ENCODE results near the gene RPS6KC1.
"Not testable (repeated sequence)": the region's sequence is repeated elsewhere in the genome, so short reads cannot be mapped to it uniquely, and the experiment has no call there.

Gene RPS6KC1

DNA sequence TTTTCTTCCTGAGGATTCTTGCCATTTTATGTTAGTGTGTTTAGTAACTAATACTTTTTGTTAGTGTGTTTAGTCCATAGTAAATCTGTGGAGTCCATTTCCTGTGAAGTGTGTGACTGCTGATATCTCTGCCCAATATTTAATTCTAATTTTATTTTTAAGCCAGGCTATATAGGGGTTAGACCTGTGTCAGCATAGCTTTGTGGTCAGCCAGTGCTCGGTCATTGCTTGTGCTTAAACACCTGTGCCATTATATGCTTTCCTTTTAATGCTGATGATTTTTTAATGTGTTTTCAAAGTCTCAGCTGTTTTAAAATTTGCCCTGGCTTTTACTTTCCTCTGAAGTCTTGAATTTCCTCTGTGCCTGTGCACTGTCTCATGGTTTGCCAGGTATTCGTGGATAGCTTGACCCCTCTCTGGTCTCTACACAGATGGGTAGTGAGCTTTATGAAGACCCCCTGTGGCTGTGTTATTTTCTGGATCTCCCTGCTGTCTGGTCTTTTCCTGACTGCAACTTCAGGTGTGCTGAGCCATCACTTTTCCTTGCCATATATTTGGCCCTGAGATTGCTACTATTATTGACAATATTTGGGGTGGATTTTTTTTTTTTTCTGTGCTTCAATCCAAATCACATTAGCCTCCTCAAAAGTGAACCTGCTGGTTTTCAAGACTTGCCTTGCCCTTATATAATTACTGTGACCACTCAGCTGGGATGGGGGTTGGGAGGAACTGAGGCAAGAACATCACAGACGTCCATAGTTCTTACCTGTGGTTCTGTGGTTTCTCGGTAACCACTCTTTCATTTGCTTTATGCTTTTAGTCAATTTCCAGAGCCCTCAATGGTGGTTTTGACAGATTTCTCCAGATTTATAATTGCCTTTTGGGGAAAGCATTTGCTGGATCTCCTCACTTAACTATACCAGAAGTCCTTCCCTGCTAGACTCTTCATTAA is 59.6 kb downstream of the RPS6KC1 start:
- DNase-seq (ENCODE audit: low spot score) = no peak

DNA sequence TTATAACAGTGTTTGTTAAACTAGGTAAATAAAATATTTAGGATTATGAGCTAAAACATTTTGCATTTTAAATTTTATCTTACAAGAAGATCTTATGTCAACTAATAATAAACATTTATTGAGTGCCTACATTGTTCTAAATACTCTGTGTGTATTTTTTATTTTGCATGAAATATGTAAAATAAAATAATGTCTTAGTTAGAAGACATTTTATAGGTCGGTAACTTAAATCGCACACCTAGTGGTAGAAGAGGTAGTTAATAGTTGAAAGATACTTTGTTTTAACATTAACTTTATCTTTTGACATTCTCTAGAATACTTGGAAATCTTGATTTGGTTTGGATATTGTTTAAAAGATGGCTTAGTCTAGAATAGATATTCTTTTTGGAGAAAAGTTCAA is 60.5 kb downstream of the RPS6KC1 start:
- no peak for DNase-seq (ENCODE audit: low spot score)

DNA sequence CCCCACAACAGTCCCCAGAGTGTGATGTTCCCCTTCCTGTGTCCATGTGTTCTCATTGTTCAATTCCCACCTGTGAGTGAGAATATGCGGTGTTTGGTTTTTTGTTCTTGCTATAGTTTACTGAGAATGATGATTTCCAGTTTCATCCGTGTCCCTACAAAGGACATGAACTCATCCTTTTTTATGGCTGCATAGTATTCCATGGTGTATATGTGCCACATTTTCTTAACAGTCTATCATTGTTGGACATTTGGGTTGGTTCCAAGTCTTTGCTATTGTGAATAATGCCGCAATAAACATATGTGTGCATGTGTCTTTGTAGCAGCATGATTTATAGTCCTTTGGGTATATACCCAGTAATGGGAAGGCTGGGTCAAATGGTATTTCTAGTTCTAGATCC is 61.7 kb downstream of the RPS6KC1 start:
- not testable (repeated sequence) for DNase-seq (ENCODE audit: low spot score)

DNA sequence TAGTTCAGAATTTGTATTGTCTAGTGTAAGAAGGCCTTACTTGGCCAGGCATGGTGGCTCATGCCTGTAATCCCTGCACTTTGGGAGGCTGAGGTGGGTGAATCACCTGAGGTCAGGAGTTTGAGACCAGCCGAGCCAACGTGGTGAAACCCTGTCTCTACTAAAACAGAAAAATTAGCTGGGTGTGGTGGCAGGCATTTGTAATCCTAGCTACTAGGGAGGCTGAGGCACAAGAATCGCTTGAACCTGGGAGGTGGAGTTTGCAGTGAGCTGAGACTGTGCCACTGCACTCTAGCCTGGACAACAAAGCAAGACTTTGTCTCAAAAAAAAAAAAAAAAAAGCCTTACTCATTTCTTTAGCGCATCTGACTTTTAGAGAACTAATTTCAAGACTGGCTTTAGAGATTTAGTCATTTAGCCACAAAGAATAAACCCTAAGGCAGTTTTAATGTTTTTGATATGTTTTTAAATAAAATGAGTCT is 66.7 kb downstream of the RPS6KC1 start:
- DNase-seq (ENCODE audit: low spot score) = not testable (repeated sequence)

DNA sequence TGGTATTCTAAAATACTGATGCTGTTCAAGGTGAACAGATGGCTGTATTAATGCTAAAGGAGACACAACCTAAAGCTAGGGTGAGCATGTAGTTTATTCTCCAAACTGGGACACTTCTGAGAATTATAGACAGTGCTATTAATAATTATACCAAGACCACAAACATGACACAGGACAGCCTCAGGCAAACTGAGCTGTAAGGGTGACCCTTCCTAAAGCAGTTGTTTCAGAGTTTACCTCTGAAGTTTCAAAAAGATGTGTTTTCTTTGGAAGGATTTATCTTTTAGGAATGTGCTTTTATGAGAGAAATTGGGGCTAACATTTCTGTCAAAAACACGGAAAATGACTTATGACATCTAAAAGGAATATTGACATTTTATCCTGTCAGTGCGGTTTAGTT is 68.8 kb downstream of the RPS6KC1 start:
- DNase-seq (ENCODE audit: low spot score) = no peak

DNA sequence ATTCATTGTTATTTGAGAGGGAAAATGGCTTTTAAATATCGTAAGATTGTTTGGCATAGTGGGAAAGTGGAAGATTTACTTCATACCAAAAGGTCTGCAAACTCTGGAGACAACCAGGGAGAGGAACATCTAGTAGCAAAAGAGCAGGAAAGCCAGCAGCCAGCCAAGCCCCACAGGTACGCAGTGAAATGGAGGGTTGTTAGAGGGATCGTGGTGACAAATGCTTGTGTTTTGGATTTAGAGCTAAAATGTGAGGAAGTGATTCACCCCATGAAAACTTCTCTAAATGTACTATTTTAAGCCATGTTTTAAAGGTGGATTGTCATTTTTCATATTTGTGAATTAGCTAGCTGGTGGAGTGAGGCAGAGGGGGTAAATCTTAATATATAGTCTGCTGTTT is 69.3 kb downstream of the RPS6KC1 start:
- DNase-seq (ENCODE audit: low spot score) = no peak

DNA sequence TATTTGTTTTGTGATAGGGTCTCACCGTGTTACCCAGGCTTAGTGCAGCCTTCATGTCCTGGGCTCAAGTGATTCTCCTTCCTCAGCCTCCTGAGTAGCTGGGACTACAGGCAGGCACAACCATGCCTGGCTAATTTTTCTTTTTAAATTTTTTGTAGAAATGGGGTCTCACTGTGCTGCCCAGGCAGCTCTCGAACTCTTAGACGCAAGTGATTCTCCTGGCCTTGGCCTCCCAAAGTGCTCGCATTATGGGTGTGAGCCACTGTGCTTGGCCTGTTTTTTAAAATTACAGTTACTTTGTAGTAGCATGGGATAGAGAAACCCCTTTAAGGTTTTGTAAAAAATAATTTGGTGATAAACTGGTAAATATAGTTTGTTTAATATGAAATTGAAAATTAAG is 69.9 kb downstream of the RPS6KC1 start:
- DNase-seq (ENCODE audit: low spot score) = no peak

DNA sequence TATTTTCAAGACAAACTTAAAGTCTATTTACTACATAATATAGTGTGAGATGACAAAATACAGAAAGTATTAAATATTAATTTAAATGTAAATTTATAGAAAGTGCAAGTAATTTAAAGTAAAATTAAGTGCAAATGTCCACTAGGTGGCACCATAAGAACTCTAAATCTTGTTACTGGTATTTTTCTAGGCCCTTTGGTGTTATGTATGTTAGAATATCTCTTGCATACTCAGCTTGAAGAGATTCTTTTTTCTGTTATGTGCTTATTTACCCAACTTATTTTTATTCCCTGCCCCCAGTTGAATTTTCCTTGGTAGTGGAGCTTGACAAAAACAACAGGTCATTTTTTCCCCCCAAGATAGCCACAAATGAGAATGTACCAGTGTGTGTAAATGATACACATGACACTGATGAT is 71.5 kb downstream of the RPS6KC1 start:
- peak; percentile 67 for DNase-seq (ENCODE audit: low spot score)

DNA sequence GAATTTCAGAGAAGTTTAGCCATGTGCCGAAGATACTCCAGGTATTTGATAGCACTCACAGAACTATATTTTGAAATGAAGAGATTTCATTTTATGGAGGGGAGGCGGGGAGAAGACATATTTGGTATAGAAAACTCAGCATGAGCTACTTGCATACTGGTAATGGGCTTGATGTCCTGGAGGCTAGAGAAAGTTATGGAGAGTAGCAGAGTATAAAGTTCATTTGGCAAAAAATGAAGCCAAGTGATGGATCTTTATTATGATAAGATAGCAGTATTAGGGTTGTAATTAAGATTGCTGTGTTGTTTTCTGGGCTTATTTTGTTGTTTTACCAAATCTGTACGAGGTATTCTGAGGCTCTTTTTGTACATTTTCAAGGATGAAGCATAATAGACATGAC is 72.0 kb downstream of the RPS6KC1 start:
- DNase-seq (ENCODE audit: low spot score) = no peak

DNA sequence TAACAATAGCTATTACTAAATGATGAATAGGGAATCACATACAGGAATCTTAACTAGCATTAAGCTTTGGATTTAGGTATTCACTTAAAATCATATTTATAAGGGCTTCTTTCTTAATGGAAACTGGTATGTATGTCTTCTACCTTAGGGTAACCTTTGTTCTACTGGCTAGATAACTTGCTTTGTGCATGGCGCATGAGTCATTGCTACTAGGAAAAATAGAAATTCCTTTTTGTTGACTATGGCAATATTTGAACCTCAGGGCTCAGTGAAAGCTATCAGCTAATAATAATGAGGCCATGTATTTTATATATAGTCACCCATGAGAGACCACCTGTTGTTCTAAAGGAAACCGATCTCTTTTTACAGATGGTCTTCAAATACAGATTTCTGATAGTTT is 72.5 kb downstream of the RPS6KC1 start:
- peak; percentile 30 for DNase-seq (ENCODE audit: low spot score)

DNA sequence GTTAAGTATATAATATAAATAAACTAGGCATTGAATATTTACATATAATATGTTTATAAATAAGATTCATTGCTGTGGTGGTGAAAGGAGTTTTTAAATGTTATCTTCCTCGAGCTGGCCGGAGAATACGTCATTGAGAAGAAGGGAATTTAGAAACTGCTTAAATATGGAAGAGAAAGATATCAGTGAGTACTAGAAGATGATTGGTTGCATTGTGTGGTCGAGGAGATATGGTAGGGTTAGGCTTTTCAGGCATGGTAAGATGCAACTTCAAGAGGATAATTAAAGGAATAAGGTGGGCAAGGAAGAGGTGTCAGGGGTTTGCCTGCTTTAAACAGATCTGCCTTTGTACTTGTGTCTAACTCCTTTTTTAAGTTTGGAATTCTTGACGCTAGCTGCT is 73.5 kb downstream of the RPS6KC1 start:
- DNase-seq (ENCODE audit: low spot score) = no peak

DNA sequence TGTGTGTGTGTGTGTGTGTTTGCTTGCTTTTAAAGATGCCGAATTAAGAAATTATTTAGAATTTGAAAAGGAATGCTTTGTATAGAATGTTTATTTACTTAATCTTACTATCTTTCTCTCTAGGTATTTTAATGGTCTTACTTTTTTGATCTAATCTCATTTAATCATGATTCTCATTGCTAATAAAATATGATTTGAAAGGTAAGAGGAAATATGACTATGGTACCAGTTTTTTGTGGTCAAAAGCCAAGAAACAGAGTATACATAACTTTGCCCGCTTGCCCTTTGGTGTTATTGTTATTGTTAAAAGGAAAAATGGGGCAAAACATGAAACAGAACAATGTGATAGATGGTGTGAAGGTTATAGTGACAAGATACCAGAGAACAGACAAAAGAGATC is 74.6 kb downstream of the RPS6KC1 start:
- no peak for DNase-seq (ENCODE audit: low spot score)

DNA sequence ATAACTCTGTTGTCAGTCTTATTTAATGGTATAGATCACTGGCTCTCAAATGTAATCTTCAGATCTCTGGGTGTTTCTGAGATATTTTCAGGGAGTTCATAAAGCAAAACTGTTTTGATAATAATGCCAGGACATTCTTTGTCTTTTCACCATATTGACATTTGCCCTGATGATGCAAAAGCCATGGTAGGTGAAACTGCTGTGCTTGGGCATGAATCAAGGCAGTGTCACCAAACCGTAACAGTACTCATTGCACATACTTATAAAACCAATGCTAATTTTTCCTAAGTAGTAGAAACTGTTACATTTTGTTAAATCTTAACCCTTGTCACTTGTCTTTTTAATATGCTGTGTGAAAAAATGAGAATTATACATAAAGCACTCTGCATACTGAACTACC is 76.0 kb downstream of the RPS6KC1 start:
- peak; percentile 12 for DNase-seq (ENCODE audit: low spot score)

DNA sequence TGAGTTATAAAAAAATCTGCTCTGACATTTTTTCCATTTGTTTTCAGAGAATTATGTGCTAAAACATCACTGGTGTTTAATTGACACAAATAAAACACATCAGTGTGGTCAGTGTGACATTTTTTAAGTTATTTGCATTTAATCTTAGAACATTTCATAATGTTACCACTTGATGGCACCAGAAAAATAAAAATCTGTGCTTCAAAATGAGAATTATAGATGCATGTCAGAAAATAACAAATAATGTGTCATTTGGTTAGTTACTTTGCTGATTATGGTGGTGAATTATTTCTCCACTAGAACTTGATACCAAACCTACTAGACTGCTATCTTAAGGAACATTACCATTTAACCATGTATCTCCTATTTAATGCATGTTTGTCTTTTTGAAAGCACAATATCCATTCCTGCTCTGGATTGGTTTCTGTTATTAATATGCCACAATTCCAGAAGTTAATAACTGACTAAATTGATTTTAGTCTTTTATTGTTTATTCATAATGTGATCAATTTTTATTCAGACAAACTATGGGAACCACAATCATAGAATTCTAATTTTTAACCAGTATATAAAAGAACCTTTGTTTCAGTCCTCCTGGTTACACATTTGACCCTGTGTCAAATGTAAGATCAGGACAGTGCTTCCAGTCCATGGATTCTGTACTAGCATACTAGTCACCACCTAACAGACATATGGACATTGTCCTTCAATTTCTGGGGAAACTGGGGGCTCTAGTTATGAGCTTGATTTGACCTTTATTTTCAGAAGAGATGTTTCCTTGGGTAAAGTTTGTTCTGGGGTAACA is 81.0 kb downstream of the RPS6KC1 start:
- peak; percentile 6 for DNase-seq (ENCODE audit: low spot score)

DNA sequence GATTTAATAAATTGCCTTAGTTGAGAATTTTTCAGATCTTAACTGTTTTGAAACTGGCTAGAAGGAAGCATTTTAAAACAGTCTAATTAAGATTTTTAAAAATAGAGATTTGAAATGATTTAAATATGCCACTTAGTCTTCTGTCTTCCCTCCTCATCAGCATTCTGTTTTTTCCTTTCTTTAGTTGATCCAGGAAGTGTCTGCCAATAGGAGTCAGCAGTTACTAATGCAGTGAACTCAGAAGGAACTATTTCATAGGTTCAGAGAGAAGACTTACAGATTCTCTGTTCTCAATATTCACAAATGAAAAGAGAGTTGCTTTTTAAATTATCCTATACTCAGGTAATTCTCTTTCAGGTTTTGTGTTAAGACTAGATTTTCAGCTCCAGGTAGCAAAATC is 84.5 kb downstream of the RPS6KC1 start:
- DNase-seq (ENCODE audit: low spot score) = no peak

DNA sequence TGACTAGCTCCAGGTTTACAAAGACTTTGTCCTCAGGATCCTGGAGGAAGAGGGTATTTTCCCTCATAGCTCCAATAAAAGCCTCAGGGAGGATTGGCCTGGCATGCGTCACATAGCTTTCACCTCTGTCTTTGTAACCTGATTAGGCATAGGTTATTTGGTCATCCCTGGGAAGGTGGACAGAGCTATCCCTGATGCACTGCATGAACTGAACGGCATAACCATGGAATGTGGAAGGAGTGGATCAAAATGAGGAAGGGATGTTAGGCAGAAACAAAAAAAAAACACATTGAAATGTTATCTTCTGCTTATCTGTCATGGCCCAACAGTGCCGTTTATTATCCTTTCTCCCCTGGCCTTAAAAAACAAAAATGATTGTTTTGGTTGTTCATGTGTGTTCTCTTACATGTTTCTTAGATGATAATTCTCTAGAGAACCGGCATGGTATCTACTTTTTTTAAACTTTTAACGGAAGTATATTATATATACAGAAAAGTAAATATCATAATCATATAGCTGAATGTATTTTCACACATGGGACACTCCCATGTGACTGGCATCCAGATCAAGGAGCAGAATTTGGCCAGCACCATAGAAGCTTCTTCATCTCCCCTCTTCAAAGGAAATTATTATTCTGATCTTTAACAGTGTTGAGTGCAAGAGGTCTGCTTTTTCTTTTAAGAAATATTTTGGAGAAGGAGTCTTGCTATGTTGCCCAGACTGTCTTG is 85.3 kb downstream of the RPS6KC1 start:
- no peak for DNase-seq (ENCODE audit: low spot score)

DNA sequence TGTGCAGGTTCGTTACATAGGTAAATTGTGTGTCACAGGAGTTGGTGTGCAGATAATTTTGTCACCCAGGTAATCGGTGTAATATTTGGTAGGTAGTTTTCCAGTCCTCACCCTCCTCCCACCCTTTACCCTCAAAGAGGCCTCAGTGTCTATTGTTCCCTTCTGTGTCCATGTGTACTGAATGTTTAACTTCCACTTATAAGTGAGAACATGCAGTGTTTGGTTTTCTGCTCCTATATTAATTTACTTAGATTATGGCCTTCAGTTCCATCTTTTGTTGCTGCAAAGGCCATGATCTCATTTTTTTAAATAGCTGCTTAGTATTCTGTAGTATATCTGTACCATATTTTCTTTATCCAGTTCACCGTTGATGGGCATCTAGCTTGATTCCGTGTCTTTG is 87.3 kb downstream of the RPS6KC1 start:
- DNase-seq (ENCODE audit: low spot score) = no peak

DNA sequence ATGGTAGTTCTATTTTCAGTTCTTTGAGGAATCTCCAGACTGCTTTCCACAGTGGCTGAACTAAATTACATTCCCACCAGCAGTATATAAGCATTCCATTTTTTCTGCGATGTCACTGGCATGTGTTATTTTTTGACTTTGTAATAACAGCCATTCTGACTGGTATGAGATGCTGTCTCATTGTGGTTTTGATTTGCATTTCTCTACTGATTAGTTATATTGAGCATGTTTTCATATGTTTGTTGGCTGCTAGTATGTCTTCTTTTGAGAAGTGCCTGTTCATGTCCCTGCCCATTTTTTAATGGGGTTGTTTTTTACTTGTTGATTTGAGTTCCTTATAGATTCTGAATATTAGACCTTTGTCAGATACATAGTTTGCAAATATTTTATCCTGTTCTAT is 87.9 kb downstream of the RPS6KC1 start:
- DNase-seq (ENCODE audit: low spot score) = no peak

DNA sequence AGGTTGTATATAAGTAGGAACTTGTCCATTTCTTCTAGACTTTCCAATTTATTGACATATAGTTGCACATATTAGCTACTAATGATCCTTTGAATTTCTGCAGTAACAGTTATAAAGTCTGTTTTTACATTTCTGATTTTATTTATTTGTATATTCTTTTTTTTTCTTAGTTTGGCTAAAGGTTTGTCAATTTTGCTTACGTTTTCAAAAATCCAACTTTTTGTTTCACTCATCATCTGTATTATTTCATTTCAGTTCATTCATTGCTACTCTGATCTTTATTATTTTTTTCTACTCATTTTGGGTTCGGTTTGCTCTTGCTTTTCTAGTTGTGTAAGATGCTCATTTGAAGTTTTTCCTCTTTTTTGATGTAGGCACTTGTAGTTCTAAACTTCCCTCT is 97.9 kb downstream of the RPS6KC1 start:
- DNase-seq (ENCODE audit: low spot score) = no peak

DNA sequence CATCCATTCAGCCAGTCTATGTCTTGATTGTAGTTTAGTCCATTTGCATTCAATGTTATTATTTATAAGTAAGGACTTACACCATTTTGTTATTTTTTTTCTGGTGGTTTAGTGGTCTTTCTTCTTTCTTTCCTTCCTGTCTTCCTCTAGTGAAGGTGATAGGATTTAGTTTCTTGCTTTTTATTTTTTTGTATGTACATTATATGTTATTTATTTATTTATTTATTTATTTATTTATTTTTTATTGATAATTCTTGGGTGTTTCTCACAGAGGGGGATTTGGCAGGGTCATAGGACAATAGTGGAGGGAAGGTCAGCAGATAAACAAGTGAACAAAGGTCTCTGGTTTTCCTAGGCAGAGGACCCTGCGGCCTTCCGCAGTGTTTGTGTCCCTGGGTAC is 99.0 kb downstream of the RPS6KC1 start:
- not testable (repeated sequence) for DNase-seq (ENCODE audit: low spot score)

DNA sequence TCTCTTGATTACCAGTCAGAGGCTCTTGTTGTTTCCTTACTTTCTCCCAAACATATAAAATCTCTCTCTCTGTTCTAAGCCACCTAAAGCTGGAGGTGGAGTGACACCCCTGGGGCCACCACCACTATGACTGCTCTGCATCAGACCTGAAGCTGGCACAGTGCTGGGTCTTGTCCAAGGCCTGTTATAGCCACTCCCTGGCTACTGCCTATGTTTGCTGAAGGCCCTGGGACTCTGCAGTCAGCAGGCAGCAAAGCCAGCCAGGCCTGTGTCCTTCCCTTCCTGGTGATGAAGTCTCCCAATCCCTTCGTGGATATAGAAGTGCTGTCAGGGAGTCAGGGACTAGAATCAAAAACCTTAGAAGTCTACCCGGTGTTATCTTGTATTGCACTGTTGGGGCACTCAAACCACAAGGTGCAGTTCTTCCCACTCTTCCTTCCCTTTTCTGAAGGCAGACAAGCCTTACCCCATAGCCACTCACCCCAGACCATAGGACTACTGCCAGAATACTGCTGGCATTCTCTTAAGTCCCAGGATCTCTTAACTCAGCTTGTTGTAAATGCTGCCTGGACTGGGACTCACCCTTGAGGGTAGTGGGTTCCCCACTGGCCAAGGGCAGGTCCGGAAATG is 103.1 kb downstream of the RPS6KC1 start:
- DNase-seq (ENCODE audit: low spot score) = no peak

DNA sequence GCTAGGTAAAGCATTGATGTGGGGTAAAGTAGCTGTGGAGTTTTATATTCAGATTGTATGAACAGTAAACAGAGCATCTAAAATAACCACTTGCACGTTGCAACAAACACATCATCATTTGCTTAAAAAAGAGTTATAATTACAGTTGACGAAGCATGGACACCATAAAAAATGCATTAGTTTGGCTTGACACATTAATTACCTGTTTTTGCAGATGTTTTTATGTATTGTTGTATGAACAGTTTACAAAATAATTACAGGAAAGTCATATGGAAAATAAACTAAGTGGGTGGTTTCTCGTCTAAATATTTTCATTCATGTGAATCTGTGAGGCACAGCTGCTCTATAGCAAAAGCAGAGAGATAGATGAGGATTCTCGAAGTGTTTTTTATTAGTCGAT is 108.3 kb downstream of the RPS6KC1 start:
- no peak for DNase-seq (ENCODE audit: low spot score)
